ENCODE measurements around the gene CABP2.
"Not testable (repeated sequence)": the region's sequence is repeated elsewhere in the genome, so short reads cannot be mapped to it uniquely, and the experiment has no call there.

The CABP2 gene

GRCh38 chr11:67522844-67523555 lies at the start of gene CABP2:
Gene CABP2, minus strand, starts transcription at chr11:67523446. Its CDS starts 120 bp downstream, at chr11:67523326.
- DNase-seq (ENCODE audit: low spot score) = no peak

- peak; percentile 59 for DNase-seq (ENCODE audit: low spot score)
Observed at GRCh38 chr11:67572747-67573419, 49.6 kb upstream of the CABP2 start.

DNA sequence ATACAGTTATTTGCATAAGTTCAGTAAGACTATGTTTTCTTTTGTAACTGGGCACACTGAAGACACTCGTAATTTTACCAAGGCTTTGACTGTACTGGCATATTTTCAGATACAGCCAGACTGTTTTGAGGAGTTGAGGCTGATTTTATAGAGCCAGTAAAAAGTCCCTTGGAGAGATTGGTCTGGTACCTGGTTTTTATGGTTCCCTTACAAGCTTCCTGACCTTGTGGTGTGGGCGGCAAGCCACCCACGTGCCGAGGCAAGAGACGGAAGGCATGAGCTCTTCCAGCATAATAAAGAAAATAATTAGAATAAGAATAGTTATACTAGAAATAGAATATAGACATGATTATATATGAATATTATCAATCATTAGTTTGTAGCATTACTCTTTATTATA lies 49.1 kb upstream of the CABP2 start:
- DNase-seq (ENCODE audit: low spot score) = no peak

DNA sequence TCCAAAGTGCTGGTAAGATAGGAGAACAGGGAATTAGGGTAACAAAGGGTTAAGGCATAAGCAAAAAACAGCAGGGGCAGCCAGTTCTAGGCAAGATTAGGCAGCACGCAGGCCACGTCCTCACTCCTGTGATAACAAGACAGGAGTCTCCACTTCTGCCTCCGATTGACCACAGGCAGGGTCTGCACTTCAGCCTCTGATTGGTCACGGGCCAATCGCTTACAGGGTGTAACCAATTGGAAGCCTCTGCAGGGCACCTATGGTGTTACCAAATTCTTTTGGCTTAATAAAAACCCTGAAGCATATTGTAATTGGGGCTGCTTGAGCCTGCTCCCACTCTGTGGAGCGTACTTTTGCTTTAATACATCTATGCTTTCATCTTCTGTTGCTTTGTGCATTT lies 48.2 kb upstream of the CABP2 start:
- DNase-seq (ENCODE audit: low spot score) = no peak

GRCh38 chr11:67564230-67564629 lies 41.0 kb upstream of the CABP2 start:
- no peak for DNase-seq (ENCODE audit: low spot score)

DNA sequence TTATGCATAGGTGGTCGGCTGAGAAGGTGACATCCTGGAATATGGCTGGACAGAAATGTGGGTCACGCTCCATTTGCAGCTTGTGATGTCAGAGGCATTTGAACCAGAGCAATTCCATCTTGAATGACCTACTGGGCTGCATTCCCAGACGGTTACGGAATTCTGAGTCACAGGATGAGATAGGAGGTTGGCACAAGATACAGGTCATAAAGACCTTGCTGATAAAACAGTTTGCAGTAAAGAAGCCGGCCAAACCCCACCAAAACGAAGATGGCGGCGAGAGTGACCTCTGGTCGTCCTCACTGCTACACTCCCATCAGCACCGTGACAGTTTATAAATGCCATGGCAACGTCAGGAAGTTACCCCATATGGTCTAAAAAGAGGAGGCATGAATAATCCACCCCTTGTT lies 40.5 kb upstream of the CABP2 start:
- DNase-seq (ENCODE audit: low spot score) = not testable (repeated sequence)

GRCh38 chr11:67562963-67563704 lies 39.9 kb upstream of the CABP2 start:
- no peak for DNase-seq (ENCODE audit: low spot score)

DNA sequence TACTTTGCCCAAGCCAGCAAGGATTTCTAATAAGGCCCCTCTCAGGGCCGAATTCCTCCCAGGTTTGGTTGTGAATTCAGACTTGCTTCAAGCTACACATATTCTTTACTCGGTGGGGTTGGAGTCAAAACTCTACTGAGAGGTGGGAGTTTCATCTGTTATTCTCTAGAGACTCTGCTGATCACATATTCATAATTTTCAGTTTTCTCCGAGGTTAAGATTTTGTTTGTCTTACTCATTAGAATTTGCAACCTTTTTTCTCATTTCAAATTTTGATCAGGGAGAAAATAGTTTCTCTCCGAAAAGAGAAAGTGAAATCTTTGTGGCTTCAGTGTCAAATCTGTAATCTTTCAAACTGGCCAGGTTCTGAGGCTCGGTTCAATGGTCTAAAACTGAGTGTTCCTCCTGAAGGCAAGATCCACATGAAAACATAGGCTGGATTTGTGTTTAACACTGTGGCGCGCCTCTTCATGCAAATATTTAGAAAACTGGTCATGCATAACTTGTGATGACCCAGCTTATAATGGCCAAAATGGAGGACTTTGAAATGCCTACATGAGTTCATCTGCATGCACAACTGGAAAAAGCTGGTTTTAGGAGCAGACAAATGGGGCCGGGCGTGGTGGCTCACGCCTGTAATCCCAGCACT lies 38.8 kb upstream of the CABP2 start:
- DNase-seq (ENCODE audit: low spot score) = no peak

GRCh38 chr11:67558084-67558772 lies 35.0 kb upstream of the CABP2 start:
- DNase-seq (ENCODE audit: low spot score) = no peak

- DNase-seq (ENCODE audit: low spot score) = no peak
Observed at GRCh38 chr11:67556244-67556643, 33.0 kb upstream of the CABP2 start.

GRCh38 chr11:67551697-67552096 lies 28.5 kb upstream of the CABP2 start:
- DNase-seq (ENCODE audit: low spot score) = not testable (repeated sequence)

DNA sequence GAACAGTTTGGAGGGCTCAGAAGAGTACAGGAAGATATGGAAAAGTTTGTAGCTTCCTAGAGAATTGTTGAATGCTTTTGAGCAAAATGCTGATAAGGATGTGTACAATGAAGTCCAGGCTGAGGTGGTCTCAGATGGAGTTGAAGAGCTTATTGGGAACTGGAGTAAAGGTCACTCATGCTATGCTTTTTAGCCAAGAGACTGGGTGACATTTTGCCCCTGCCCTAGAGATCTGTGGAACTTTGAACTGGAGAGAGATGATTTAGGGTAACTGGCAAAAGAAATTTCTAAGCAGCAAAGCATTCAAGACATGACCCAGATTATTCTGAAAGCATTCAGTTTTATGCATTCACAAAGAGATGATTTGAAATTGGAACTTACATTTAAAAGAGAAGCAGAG lies 27.9 kb upstream of the CABP2 start:
- no peak for DNase-seq (ENCODE audit: low spot score)

GRCh38 chr11:67548555-67549110 lies 25.4 kb upstream of the CABP2 start:
- DNase-seq (ENCODE audit: low spot score) = no peak

- not testable (repeated sequence) for DNase-seq (ENCODE audit: low spot score)
Observed at GRCh38 chr11:67548112-67548511, 24.9 kb upstream of the CABP2 start.

GRCh38 chr11:67545280-67545679 lies 22.0 kb upstream of the CABP2 start:
- DNase-seq (ENCODE audit: low spot score) = no peak

DNA sequence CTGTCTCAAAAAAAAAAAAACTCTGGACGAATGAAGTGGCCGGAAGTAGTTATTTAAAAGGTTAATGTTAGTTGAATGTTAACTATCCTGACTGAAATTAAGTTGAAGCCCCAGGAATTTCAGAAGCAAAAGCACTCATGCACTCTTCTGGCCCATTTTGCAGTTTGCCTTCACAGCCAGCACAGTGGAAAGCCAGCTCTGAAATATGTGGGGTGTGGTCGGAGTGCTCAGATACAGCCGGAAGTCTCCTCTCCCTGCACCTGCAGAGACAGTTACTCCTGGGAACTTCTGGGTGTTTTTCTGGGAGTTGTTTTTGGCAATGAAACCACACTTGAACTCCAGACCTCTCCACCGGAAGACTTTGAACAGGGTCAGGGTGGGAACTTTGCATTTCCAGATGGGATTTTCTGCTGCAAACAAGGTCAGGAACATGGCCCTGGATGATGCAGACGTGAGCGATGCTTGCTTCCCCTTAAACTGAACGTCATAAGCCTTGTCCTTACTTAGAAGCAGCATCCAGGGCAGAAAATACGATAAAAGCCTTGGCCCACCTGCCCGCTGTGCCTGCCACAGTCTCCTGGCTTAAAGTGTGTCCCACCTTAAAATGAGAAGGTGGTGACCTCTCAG lies 21.5 kb upstream of the CABP2 start:
- DNase-seq (ENCODE audit: low spot score) = no peak

DNA sequence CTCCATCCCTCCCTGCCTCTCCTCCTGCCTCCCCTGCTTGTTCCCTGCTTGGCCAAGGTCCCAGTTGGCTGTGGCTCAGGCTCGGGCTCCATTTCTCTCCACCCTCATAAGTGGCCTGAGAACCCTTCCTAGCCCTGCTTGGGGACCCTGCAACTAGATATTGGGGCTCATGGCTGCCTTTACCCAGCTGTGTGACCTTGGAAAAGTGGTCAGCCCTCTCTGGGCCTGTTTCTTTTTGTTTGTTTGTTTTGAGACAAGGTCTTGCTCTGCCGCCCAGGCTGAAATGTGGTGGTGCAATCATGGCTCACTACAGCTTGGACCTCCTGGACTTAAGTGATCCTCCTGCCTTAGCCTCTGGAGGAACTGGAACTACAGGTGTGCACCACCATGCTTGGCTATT lies 20.3 kb upstream of the CABP2 start:
- DNase-seq (ENCODE audit: low spot score) = no peak

DNA sequence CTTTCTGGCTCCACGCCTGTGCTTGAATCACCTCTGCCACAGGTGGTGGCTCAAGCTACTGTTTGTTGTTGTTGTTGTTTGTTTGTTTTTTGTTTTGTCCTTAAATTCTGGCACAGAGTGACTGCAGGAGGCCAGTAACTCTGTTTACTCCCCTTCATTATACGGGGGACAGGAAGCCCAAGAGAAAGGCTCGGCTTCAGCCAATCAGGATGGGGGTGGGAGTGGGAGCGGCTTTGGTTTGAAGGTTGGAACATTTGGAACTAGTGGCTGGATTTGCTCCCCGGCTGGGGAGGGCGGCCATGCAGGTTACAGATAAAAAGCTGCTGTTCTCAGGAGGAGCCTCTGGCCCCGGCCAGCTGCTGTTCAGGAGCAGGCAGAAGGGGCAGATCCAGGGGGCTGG lies 19.7 kb upstream of the CABP2 start:
- no peak for DNase-seq (ENCODE audit: low spot score)

DNA sequence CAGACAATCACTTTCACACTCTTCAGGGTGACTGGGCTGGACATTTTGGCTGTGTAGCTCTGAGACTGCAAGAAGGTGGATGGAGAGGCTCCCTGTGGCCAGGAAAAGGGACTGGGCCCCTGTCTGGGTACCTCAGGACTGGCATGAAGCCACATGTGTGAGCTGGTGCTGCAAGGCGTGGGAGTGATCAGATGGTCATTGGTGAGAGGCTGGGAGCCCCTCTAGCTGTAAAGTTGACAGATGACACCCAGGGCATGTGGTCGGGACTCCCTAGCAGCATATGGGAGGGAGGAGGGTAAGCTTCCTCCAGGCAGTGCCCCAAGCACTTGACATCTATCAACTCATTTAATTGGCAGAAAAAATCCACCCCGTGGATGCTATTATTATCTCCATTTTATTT lies 18.9 kb upstream of the CABP2 start:
- DNase-seq (ENCODE audit: low spot score) = no peak

- DNase-seq (ENCODE audit: low spot score) = no peak
Observed at GRCh38 chr11:67541198-67541597, 18.0 kb upstream of the CABP2 start.

- peak; percentile 47 for DNase-seq (ENCODE audit: low spot score)
Observed at GRCh38 chr11:67539550-67539949, 16.3 kb upstream of the CABP2 start.

Data from NAMALWA (cell line).